Measurements from ENCODE around the gene SLC49A4. TPM values are rescaled to one million over a fixed set of nuclear protein-coding genes. Genes with fewer than 3 reads are reported as not detected.

SLC49A4 gene
- total RNA-seq, 1 donor from 2014 or later = 15.7 TPM

DNA sequence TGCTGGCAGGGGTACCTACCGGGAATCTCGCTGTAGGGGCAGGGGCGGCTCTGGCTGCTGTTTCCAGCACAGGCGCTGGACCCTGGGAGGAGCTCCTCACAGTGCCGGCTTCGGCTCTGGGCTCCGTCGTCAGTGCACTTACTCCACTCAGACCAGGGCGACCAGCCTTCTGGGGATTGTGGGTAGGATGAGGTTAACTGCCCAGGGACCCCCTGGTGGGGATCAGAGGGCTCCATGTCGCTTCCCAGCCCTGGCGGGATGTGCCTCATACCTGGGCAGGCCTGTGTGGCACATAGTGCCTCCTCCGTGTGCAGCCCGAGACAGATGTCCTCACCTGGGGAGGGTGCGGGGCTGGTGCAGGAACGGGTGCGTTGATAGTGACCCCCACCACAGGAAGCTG lies 117.0 kb downstream of the SLC49A4 start:
- Histone ChIP-seq H3K36me3 (no peaks in the 10 kb centered on the region), H3K27me3 (no peaks in the 10 kb centered on the region), H3K9me3 (no peaks in the 10 kb centered on the region), H3K27ac (no peak overlapping the region), H3K4me1 (no peaks in the 10 kb centered on the region), H3K4me3 (no peak overlapping the region)
- DNase-seq (ENCODE audit: extremely low spot score in 2 of 2) = no peak
- intact Hi-C loops (cut with DNase I) = no loop called here
- TF ChIP-seq POLR2A (IDR thresholded peaks at IDR 0.05) (no peak), POLR2AphosphoS5 (IDR thresholded peaks at IDR 0.05; ENCODE audit: insufficient read depth in 1 of 2, low read depth in 1 of 2) (no peak)
- TF ChIP-seq, protein P1, sequence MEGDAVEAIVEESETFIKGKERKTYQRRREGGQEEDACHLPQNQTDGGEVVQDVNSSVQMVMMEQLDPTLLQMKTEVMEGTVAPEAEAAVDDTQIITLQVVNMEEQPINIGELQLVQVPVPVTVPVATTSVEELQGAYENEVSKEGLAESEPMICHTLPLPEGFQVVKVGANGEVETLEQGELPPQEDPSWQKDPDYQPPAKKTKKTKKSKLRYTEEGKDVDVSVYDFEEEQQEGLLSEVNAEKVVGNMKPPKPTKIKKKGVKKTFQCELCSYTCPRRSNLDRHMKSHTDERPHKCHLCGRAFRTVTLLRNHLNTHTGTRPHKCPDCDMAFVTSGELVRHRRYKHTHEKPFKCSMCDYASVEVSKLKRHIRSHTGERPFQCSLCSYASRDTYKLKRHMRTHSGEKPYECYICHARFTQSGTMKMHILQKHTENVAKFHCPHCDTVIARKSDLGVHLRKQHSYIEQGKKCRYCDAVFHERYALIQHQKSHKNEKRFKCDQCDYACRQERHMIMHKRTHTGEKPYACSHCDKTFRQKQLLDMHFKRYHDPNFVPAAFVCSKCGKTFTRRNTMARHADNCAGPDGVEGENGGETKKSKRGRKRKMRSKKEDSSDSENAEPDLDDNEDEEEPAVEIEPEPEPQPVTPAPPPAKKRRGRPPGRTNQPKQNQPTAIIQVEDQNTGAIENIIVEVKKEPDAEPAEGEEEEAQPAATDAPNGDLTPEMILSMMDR (IDR thresholded peaks at IDR 0.05) = no peak

DNA sequence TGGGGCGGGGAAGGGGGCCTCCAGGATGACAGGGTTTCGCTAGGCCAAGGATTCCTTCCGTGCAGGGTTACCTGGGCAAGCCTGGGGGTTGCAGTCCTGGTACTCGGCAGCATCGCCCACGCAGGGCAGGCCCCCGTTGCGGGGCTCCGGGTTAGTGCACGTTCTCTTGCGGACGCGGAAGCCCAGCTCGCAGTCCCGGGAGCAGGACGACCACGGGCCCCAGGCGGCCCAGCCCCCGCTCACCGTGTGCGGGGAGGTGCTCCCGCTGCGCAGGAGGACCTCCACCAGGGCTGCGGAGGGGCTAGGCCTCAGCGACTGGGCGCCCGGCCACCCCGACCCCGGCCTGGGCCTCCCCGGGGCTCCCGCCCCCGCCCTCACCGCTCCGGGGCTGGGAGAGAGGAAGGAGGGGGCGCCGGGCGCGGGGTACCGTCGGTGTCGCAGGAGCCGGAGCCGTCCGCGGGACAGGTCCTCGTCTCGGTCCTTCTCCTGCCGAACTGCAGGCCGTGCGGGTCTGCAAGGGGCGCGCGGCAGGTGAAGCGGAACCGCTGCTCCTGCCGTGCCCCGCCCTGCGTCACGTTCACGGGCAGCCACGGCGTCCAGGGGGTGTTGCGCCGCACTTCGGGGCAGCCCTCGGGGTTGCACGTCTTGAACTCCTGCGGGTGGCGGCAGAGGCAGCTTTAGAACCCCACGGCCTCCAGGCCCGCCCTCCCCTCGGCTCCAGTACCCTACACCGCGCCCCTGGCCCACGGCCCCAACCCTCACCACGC lies 118.1 kb downstream of the SLC49A4 start:
- no peak overlapping the region for H3K4me3 ChIP-seq
- H3K27ac ChIP-seq = no peak overlapping the region
- no peak for DNase-seq (ENCODE audit: extremely low spot score in 2 of 2)
- no peaks in the 10 kb centered on the region for H3K36me3 ChIP-seq
- H3K9me3 ChIP-seq = no peaks in the 10 kb centered on the region
- H3K4me1 ChIP-seq = no peaks in the 10 kb centered on the region
- H3K27me3 ChIP-seq = no peaks in the 10 kb centered on the region
- intact Hi-C loops (cut with DNase I) = no loop called here
- TF ChIP-seq POLR2A (IDR thresholded peaks at IDR 0.05) (no peak), POLR2AphosphoS5 (IDR thresholded peaks at IDR 0.05; ENCODE audit: insufficient read depth in 1 of 2, low read depth in 1 of 2) (no peak)
- TF ChIP-seq, protein P1 (IDR thresholded peaks at IDR 0.05) = no peak

DNA sequence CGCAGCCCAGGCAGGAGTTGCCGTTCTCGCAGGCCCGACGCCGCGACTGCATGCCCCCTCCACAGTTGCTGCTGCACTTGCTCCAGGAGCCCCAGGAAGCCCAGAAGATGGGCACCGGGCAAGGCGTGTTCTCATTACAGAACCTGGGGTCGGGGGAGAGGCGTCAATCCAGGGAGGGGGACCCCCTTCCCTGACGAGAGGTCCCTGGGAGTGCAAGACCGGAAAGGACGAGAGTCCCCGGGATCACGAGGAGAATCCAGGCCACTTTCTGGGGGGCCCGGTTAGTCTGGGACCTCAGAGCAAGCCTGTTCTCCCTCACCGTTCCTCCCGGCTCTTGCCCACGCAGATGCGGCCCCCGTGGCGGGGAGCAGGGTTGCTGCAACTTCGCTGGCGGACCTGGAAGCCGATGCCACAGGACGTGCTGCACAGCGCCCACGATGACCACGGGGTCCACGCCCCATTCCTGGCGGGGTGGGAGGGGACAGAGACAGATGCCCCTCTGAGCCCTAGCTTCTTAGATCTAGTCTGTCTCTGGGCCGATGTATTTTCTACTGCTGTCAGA lies 118.8 kb downstream of the SLC49A4 start:
- H3K9me3 ChIP-seq = no peaks in the 10 kb centered on the region
- H3K4me1 ChIP-seq = no peaks in the 10 kb centered on the region
- DNase-seq (ENCODE audit: extremely low spot score in 2 of 2) = no peak
- H3K36me3 ChIP-seq = no peaks in the 10 kb centered on the region
- H3K27ac ChIP-seq = no peak overlapping the region
- TF ChIP-seq POLR2AphosphoS5 (IDR thresholded peaks at IDR 0.05; ENCODE audit: insufficient read depth in 1 of 2, low read depth in 1 of 2) (no peak), POLR2A (IDR thresholded peaks at IDR 0.05) (no peak)
- TF ChIP-seq, protein P1 (IDR thresholded peaks at IDR 0.05) = no peak
- intact Hi-C loops (cut with DNase I) = no loop called here
- no peaks in the 10 kb centered on the region for H3K27me3 ChIP-seq
- H3K4me3 ChIP-seq = no peak overlapping the region

DNA sequence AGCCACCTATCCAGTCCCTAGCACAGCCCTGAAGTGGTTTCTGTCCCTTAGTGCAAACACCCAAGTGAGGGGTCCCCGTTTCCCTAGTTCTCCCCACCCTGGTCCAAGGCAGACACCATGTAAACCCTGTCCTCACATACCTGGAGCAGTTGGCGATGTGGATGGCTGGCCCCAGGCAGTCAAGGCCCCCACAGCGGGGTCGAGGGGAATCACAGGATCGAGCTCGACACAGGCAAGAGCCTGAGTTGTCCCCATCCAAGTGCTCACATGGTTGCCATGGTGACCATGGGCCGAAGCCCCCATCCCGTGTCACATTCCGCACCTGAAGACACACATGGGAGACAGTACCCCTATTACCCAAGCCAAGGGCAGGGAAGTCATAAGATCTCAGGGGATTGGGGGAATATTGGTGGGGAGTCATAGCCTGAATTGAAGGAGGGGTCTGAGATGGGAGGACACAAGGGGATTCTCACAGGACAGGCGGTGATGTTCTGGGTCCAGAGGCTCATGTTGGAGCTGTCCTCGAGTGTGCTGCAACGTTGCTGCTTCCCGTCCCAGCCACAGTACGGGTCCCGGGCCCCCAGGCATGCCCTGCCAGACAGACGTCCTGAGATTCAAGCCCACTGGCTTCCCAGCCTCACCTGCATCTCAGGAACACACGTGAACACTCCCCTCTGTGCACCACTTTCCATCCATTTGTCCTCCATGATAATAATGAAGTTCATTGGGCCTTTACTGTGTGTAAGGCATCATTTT lies 120.6 kb downstream of the SLC49A4 start:
- no peaks in the 10 kb centered on the region for H3K27me3 ChIP-seq

More for the DNA sequence above, 120.6 kb downstream of the SLC49A4 start:
- Histone ChIP-seq H3K9me3 (no peaks in the 10 kb centered on the region), H3K27ac (no peak overlapping the region), H3K4me1 (no peaks in the 10 kb centered on the region), H3K4me3 (no peak overlapping the region), H3K36me3 (no peaks in the 10 kb centered on the region)
- no peak for DNase-seq (ENCODE audit: extremely low spot score in 2 of 2)
- TF ChIP-seq POLR2AphosphoS5 (IDR thresholded peaks at IDR 0.05; ENCODE audit: insufficient read depth in 1 of 2, low read depth in 1 of 2) (no peak), POLR2A (IDR thresholded peaks at IDR 0.05) (no peak)
- TF ChIP-seq, protein P1 (IDR thresholded peaks at IDR 0.05) = no peak
- intact Hi-C loops (cut with DNase I) = no loop called here
